H1 (cell line): ENCODE results near the gene RUFY3. TPM values are rescaled to one million over a fixed set of nuclear protein-coding genes. Genes with fewer than 3 reads are reported as not detected.

Source experiments
- polyA plus RNA-seq, 7 experiments: library from polyadenylated mRNA; depleted of rRNA in 3 of 7; stranded (reverse) in 5 of 7; unstranded in 2 of 7; fragments of >200 nt in 5 of 7; fragments of 200-250 nt in 2 of 7; gene quantifications; 1 replicate in 5 of 7; 2 replicates in 1 of 7; 4 replicates in 1 of 7; pipeline versions ENCODE4 v1.2.1 to v1.2.3, GENCODE V29; 2011 to 2013; ENCODE audit warnings: missing spikeins in 2 of 7, mixed read lengths in 2 of 7
- total RNA-seq: library from RNA; stranded (reverse); fragmentation: NEBNext Ultra II Directional; extraction: Animal tissue kit (Norgen Biotek cat#: 25700); gene quantifications from 2 replicates; pipeline ENCODE4 v1.2.1, GENCODE V29; 2021
- TF ChIP-seq, protein P1 (sequence below): IDR thresholded peaks from 2 replicates; pipeline ENCODE4 v1.6.1; 2012; ENCODE audit warnings: low read length, inconsistent platforms

The RUFY3 gene
- total and polyA plus RNA-seq, 2 of the 8 experiments (the other 6 are each of a cell fraction or from before 2014, with no cell fraction given), result 7.8 to 33.1 TPM

DNA sequence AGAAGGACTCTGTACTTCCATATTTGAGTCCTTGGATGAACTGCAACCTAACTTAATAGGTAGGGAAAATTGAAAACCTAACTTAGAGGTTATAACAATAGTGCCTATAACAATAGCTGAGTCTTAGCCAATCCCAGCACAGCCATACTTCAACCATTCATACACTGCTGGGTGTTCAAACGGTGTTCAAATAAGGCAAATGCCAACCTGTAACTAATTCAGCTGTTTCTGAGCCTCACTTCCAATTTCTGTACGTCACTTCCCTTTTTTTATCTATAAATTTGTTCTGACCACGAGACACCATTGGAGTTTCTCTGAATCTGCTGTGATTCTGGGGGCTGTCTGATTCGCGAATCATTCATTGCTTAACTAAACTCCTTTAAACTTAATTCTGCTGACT, 127.5 kb downstream of the RUFY3 start (continued):
- TF ChIP-seq, protein P1, sequence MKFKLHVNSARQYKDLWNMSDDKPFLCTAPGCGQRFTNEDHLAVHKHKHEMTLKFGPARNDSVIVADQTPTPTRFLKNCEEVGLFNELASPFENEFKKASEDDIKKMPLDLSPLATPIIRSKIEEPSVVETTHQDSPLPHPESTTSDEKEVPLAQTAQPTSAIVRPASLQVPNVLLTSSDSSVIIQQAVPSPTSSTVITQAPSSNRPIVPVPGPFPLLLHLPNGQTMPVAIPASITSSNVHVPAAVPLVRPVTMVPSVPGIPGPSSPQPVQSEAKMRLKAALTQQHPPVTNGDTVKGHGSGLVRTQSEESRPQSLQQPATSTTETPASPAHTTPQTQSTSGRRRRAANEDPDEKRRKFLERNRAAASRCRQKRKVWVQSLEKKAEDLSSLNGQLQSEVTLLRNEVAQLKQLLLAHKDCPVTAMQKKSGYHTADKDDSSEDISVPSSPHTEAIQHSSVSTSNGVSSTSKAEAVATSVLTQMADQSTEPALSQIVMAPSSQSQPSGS, result no peak
